ENCODE results near the gene PLA2G12A.

DNA sequence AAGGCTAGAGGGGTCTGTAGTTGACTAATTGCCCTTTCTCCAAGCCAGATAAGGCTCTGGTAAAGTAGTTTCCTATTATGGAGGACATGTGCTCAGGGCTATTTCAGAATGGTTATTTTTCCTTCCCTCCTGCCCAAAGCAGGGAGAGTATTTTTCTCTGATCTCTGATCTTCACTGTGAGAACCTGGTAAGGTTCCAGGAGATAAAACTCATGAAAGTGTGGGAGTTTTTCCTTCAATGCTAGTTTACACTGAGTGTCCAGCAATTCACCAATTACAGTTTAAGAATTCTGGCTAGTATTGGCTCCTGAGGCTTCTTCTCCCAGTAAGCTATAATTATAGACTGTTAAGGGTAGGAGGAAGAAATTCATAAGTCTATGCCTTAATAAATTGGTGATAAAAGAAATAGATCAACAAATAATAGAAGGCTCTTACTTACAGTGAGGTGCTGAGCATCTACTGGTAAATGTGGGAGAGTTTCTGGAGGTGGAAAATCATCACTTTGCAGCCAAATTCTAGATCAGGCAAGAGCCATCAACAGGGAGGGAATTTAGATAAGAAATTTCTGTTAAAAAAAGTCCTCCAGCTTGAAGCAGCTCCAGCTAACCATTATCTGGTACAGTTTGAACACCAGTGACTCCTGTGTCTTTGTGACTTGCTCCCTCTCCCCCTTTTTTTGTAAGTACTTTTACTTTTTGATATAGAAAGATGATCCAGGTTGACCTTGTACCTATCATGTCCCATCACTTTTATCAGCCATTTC lies 57.5 kb downstream of the PLA2G12A start:
- TF ChIP-seq POLR2AphosphoS5 (IDR thresholded peaks at IDR 0.05; ENCODE audit: low read depth, low read length): no peak
- no peak for TF ChIP-seq SIN3A (IDR thresholded peaks at IDR 0.05; ENCODE audit: borderline replicate concordance, insufficient read depth, low read length)
- no peak for TF ChIP-seq FOXP2 (optimal IDR thresholded peaks at IDR 0.05; ENCODE audit: borderline replicate concordance, extremely low read depth, extremely low read length, insufficient read depth)
- TF ChIP-seq TAF1 (IDR thresholded peaks at IDR 0.05; ENCODE audit: borderline replicate concordance, insufficient read depth, low read length): no peak

Measured in PFSK-1 (cell line).